NT2/D1 (cell line): Measurements from ENCODE around the gene CRYBG2.
A peak's percentile ranks its signal among the peaks of the same experiment; 100 is the strongest.
"Not testable (repeated sequence)": the region's sequence is repeated elsewhere in the genome, so short reads cannot be mapped to it uniquely, and the experiment has no call there.

Experiments
- DNase-seq: peaks from one replicate; pipeline ENCODE4 v3.0.0-alpha.2; 2011; ENCODE audit warnings: low read depth, low spot score
- H3K27me3 ChIP-seq: 2 replicates; pipeline ENCODE4 v1.6.0; 2011; ENCODE audit warnings: mild to moderate bottlenecking; ENCODE audit not compliant: insufficient read length, insufficient read depth
- H3K36me3 ChIP-seq: 2 replicates; pipeline ENCODE4 v1.6.1; 2011; ENCODE audit warnings: mild to moderate bottlenecking, low read length, mixed read lengths; ENCODE audit not compliant: insufficient read depth, insufficient read length
- H3K4me1 ChIP-seq: 2 replicates; pipeline ENCODE4 v1.5.1; 2011; ENCODE audit not compliant: insufficient read depth, insufficient read length
- H3K4me3 ChIP-seq: 2 replicates; pipeline ENCODE4 v1.5.1; 2011; ENCODE audit warnings: low read depth; ENCODE audit not compliant: insufficient read length
- H3K9ac ChIP-seq: 2 replicates; pipeline ENCODE4 v1.6.0; 2011; ENCODE audit warnings: low read depth; ENCODE audit not compliant: insufficient read length
- H3K9me3 ChIP-seq: 2 replicates; pipeline ENCODE4 v1.5.1; 2011; ENCODE audit warnings: mild to moderate bottlenecking, low read length; ENCODE audit not compliant: insufficient read depth
- SUZ12 ChIP-seq: IDR thresholded peaks from 2 replicates; pipeline ENCODE4 v1.6.1; 2011; ENCODE audit not compliant: insufficient read length, insufficient read depth; ENCODE audit errors: extremely low read depth
- YY1 ChIP-seq: IDR thresholded peaks from 2 replicates; pipeline ENCODE4 v1.6.1; 2011; ENCODE audit not compliant: insufficient read length, insufficient read depth
- ZNF274 ChIP-seq: IDR thresholded peaks from 2 replicates; pipeline ENCODE4 v1.6.1; 2011; ENCODE audit warnings: mild to moderate bottlenecking, low read depth, low read length

CRYBG2 gene

DNA sequence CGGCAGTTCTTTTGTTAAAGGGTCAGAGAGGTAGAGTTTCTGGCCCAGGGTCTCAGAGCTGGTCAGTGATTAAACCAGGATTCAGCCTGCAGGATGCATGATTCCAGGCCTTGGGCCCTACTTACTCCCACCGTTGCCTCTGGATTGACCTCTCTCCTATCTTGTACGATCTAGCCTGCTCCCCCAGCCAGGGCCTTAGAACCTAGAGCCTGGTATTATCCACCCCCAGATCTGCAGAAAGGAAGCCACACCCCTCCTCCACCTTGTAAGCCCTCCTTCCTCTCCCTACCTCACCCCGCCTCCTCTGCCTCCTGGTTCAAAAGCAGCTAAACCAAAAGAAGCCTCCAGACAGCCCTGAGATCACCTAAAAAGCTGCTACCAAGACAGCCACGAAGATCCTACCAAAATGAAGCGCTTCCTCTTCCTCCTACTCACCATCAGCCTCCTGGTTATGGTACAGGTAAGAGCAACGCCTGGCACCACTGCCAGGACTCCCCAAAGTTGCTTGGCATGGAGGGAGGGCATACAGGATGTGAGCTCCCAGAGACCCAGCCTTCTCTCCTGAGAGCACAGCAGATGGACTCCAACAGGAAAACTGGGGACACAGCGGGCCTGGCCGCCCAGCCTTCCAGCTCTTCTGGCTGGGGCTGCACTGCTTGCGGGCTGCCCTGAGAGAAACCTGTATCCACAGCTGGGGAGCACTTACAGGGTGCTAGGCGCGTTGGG, 36.2 kb downstream of the CRYBG2 start, which contains the start of gene CD52:
Gene CD52 (plus strand): TSS at position 347 of the 726 bp plus-strand sequence. CDS start 60 bp downstream, at position 407.
- H3K36me3 ChIP-seq = peaks cover 12% of the 10 kb centered on the region
- DNase-seq = no peak
- peaks cover 30% of the 10 kb centered on the region for H3K4me1 ChIP-seq
- H3K4me3 ChIP-seq = peak within 1 kb of the TSS; percentile 0
- H3K9me3 ChIP-seq = no peaks in the 10 kb centered on the region
- peak within 1 kb of the TSS; percentile 68 for H3K9ac ChIP-seq
- no peaks in the 10 kb centered on the region for H3K27me3 ChIP-seq
- TF ChIP-seq SUZ12 (no peak), ZNF274 (no peak), YY1 (no peak)

DNA sequence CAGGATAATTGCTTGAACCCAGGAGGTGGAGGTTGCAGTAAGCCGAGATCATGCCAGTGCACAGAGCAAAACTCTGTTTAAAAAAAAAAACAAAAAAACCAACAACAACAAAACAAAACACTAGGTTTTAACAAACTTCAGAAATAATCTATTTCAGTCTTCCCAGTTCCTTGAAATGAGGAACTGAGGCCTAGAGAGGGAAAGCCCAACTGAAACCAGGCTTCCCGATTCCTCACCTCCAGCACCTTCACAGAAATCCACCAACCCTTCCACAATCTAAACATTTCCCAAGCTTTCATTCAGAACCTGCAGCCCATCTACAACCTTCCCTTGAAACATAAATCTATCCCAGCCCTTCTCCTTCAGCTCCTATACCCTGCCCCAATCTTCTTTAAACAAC, 36.8 kb downstream of the CRYBG2 start:
- Histone ChIP-seq H3K36me3 (peaks cover 6% of the 10 kb centered on the region), H3K4me3 (no peak overlapping the region), H3K9ac (peak overlapping the region; percentile 65), H3K9me3 (no peaks in the 10 kb centered on the region), H3K27me3 (no peaks in the 10 kb centered on the region), H3K4me1 (peaks cover 30% of the 10 kb centered on the region)
- no peak for DNase-seq
- TF ChIP-seq YY1 (no peak), SUZ12 (no peak), ZNF274 (no peak)

DNA sequence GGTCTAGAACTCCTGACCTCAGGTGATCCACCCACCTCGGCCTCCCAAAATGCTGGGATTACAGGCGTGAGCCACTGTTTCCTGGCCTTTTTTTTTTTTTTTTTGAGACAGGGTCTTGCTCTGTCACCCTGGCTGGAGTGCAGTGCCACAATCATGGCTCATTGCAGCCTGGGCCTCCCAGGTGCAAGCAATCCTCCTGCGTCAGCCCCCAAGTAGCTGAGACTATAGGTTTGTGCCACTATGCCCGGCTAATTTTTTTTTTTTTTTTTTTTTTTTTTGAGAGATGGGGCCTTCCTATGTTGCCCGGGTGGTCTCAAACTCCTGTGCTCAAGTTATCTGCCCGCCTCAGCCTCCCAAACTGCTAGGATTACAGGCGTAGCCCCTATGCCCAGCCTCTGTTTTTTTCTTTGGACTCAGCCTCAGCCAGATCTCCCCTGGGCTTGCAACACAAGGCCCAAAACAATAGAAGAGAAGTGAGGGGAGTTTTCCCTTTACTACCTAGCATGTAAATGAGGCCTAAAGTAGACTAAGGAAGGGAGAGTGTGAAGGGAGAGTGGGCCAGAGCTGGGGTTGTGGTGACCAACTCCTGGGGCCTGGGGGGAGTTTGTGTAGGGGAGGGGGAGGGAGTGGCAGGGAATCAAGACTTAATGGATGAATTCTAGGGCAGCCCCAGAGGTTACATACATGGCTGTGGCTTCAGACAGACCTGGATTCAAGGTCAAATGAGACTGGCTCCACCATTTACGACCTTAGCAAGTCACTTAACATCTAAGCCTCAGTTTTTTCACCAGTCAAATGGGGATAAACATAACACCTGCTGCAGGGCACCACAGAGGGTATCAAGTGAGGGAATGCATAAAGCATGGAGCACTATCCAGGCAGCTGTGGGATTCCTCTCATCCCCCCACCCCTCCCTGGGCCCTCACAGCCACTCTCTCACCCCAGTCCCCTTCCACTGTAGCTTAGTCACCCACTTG, 37.8 kb downstream of the CRYBG2 start:
- Histone ChIP-seq H3K9ac (peak overlapping the region; percentile 43), H3K4me3 (no peak overlapping the region), H3K27me3 (no peaks in the 10 kb centered on the region), H3K4me1 (peaks cover 30% of the 10 kb centered on the region), H3K9me3 (no peaks in the 10 kb centered on the region), H3K36me3 (peaks cover 4% of the 10 kb centered on the region)
- no peak for TF ChIP-seq ZNF274
- TF ChIP-seq SUZ12 = no peak
- no peak for TF ChIP-seq YY1
- no peak for DNase-seq

DNA sequence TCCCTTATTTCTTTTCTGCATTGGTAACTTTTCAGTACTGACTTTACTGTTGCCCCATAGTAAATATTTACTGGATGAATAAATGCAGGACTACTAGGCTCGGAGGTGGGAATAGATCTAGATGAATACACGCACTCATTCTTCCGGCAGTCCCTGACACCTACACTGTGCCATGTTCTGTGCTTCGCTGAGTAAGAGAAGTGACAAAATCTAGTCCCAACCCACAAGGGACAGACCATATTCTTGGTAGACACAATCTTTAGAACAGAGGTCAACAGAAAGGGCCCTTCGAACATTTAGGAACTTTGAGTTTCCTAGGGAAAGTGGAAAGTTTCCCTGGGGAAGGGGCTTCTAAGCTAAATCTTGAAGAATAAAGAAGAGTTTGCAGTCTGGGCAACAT, 39.4 kb downstream of the CRYBG2 start:
- H3K27me3 ChIP-seq = no peaks in the 10 kb centered on the region
- no peak overlapping the region for H3K4me3 ChIP-seq
- no peak overlapping the region for H3K9ac ChIP-seq
- DNase-seq = no peak
- no peaks in the 10 kb centered on the region for H3K9me3 ChIP-seq
- H3K36me3 ChIP-seq = no peaks in the 10 kb centered on the region
- H3K4me1 ChIP-seq = peaks cover 25% of the 10 kb centered on the region
- no peak for TF ChIP-seq ZNF274
- no peak for TF ChIP-seq YY1
- no peak for TF ChIP-seq SUZ12

DNA sequence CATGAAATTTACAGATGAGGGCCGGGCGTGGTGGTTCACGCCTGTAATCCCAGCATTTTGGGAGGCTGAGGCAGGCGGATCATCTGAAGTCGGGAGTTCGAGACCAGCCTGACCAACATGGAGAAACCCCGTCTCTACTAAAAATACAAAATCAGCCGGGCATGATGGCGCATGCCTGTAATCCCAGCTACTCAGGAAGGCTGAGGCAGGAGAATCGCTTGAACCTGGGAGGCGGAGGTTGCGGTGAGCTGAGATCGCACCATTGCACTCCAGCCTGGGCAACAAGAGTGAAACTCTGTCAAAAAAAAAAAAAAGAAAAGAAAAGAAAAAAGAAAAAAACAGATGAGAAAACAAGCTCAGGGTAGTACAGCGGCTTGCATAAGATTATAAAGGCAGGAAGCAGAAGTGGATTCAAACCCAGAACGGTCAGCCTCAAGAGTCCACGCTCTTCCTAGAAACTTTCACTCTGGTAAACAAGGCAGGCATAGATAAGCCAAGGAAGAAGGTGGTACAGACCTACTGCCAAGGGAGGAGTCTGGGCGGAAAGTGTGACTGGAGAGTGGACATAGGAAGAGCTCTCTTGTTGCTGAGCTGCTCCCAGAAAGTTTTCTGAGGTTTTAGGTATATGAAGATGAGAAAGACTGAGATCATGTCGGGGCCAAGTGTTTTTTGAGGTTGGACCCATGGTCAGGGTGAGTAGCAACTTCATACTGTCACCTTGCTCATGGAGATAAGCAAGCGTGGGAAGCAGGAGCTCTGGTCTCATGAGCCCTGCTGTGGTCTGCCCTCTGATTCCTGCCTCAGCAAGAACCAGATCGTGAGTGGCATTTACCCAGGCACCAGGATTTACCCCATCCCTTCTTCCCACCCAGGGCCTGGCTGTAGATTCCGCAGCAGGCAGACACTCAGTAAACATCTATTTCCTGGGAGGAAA, 45.7 kb downstream of the CRYBG2 start:
- H3K36me3 ChIP-seq, DNase-seq, H3K4me1 ChIP-seq, H3K27me3 ChIP-seq, H3K4me3 ChIP-seq, H3K9me3 ChIP-seq: not testable (repeated sequence)
- H3K9ac ChIP-seq = peak overlapping the region; percentile 1

DNA sequence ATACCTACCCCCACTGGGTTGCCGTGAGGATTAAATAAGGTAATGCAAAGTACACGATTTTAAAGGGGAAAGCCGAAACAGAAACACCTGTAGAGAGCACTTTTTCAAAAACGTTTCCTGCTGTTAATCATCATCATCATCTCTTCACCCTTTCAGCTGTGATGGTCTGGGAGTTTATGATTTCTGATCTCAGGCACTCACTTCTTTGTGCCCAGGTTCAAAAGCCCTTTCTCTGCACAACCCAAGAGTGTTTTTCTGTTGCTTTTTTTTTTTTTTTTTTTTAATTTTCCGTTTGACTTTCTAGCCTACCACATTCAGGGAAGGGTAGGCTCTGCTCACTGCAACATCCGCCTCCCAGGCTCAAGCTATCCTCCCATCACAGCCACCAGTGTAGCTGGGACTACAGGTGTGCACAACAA, 46.6 kb downstream of the CRYBG2 start:
- Histone ChIP-seq H3K4me3 (no peak overlapping the region), H3K9ac (peak overlapping the region; percentile 79), H3K36me3 (no peaks in the 10 kb centered on the region), H3K4me1 (peaks cover 5% of the 10 kb centered on the region), H3K9me3 (no peaks in the 10 kb centered on the region), H3K27me3 (no peaks in the 10 kb centered on the region)
- TF ChIP-seq ZNF274 (no peak), SUZ12 (no peak), YY1 (no peak)
- DNase-seq = no peak
